Measurements from ENCODE around the gene SMARCAD1. TPM values are rescaled to one million over a fixed set of nuclear protein-coding genes. Genes with fewer than 3 reads are reported as not detected.

Gene SMARCAD1
- total RNA-seq, 3 donors from 2014 or later (not counting 1 experiment from before 2014, with no cell fraction given): 15.5 to 20.3 (median 15.9) TPM

DNA sequence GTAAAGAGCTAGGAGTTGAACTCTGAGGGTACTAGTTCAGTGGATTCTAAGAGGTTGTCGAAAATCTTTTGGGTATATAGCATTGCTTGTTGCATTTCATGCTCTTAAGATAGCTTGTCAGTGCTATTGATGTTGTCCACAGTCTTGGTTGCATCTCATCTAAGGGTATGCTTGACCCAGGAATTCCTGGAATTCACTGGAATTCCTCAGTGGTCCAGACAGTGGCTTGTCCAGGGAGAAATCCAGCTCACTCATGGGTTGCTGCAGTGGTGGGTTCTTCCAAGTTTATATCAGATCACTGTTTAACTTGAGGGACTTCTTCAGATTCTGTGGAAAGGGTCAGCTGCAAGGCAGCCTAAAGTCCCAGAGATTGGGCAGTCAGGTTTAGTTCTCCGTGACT is 29.8 kb upstream of the SMARCAD1 start:
- H3K4me1 Mint-ChIP-seq: no peaks in the 10 kb centered on the region
- H3K4me3 Mint-ChIP-seq: no peak overlapping the region
- no peaks in the 10 kb centered on the region for H3K9me3 Mint-ChIP-seq
- DNase-seq (no peak), ATAC-seq (no peak)
- H3K27ac Mint-ChIP-seq: no peak overlapping the region
- H3K4me3 ChIP-seq (ENCODE audit: low read length): no peak overlapping the region
- no peaks in the 10 kb centered on the region for H3K9me3 ChIP-seq (ENCODE audit: control insufficient read depth, insufficient read depth, low read length)
- no peaks in the 10 kb centered on the region for H3K4me1 ChIP-seq (ENCODE audit: control insufficient read depth, insufficient read depth, low read length)
- H3K27me3 Mint-ChIP-seq (ENCODE audit: low read depth in 2 of 2): peaks cover 14 to 33% of the 10 kb centered on the region in 2 donors
- H3K36me3 ChIP-seq (ENCODE audit: control insufficient read depth, insufficient read depth, low read length): no peaks in the 10 kb centered on the region
- TF ChIP-seq, protein P1, sequence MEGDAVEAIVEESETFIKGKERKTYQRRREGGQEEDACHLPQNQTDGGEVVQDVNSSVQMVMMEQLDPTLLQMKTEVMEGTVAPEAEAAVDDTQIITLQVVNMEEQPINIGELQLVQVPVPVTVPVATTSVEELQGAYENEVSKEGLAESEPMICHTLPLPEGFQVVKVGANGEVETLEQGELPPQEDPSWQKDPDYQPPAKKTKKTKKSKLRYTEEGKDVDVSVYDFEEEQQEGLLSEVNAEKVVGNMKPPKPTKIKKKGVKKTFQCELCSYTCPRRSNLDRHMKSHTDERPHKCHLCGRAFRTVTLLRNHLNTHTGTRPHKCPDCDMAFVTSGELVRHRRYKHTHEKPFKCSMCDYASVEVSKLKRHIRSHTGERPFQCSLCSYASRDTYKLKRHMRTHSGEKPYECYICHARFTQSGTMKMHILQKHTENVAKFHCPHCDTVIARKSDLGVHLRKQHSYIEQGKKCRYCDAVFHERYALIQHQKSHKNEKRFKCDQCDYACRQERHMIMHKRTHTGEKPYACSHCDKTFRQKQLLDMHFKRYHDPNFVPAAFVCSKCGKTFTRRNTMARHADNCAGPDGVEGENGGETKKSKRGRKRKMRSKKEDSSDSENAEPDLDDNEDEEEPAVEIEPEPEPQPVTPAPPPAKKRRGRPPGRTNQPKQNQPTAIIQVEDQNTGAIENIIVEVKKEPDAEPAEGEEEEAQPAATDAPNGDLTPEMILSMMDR (IDR thresholded peaks at IDR 0.05): no peak
- WGBS (ENCODE audit: insufficient coverage): 89% methylated on average over 2 of the region's 2 CpGs
- H3K27me3 ChIP-seq (ENCODE audit: control insufficient read depth, insufficient read depth, low read length): no peaks in the 10 kb centered on the region
- intact Hi-C loops (cut with micrococcal nuclease): no loop called here
- no peak overlapping the region for H3K27ac ChIP-seq (ENCODE audit: low read length)
- H3K36me3 Mint-ChIP-seq: no peaks in the 10 kb centered on the region

DNA sequence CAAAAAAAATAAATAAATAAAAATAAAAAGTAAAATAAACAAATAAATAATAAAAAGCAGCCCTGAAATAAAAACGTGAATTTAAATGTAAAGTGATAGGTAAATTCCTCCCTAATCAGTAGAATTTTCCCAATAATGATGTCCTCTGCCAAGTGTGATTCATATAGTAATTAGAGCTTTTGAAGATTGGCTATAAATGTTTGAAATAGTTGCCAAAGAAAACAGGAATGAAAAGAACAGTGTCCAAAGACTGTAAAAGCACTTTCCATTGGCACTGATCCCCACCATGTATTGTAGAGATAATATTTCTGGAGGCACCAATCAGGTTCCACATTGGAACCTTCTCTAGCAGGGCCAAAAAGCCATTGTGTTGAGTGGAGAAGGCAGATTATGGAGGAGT is 25.9 kb upstream of the SMARCAD1 start:
- Histone ChIP-seq H3K27ac (ENCODE audit: low read length) (no peak overlapping the region), H3K36me3 (ENCODE audit: control insufficient read depth, insufficient read depth, low read length) (no peaks in the 10 kb centered on the region), H3K9me3 (ENCODE audit: control insufficient read depth, insufficient read depth, low read length) (no peaks in the 10 kb centered on the region), H3K4me1 (ENCODE audit: control insufficient read depth, insufficient read depth, low read length) (no peaks in the 10 kb centered on the region), H3K4me3 (ENCODE audit: low read length) (no peak overlapping the region), H3K27me3 (ENCODE audit: control insufficient read depth, insufficient read depth, low read length) (no peaks in the 10 kb centered on the region)
- no CpG with 5 or more reads among the region's 1 CpG for WGBS (ENCODE audit: insufficient coverage)
- TF ChIP-seq, protein P1 (IDR thresholded peaks at IDR 0.05): no peak
- Mint-ChIP-seq H3K36me3 (no peaks in the 10 kb centered on the region), H3K4me3 (no peak overlapping the region), H3K27me3 (ENCODE audit: low read depth in 2 of 2) (peaks cover 12 to 19% of the 10 kb centered on the region in 2 donors), H3K4me1 (no peaks in the 10 kb centered on the region), H3K27ac (no peak overlapping the region), H3K9me3 (no peaks in the 10 kb centered on the region)
- ATAC-seq (no peak), DNase-seq (no peak)
- intact Hi-C loops (cut with micrococcal nuclease): no loop called here

DNA sequence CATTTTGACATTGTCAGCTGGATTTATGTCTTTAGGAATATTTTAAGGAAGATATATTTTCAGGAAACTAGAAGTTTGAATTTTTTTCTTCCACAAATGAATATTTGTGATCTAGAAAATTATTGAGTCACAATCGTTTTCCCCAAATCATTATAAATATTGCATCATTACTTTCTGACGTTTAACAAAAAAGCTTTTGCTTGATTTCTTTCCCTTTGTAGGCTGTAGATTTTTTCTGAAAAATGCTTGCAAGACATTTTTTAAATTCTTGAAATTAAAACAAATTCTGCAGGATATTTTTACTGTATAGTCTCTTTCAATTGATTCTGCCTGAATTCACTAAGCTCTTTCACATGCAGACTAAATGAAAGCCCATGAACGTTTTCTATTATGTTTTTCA is 4.9 kb upstream of the SMARCAD1 start:
- WGBS (ENCODE audit: insufficient coverage): no CpG with 5 or more reads among the region's 3 CpGs
- Histone ChIP-seq H3K4me1 (ENCODE audit: control insufficient read depth, insufficient read depth, low read length) (peaks cover 3% of the 10 kb centered on the region), H3K27ac (ENCODE audit: low read length) (no peak overlapping the region), H3K9me3 (ENCODE audit: control insufficient read depth, insufficient read depth, low read length) (no peaks in the 10 kb centered on the region), H3K27me3 (ENCODE audit: control insufficient read depth, insufficient read depth, low read length) (peaks cover 5% of the 10 kb centered on the region), H3K36me3 (ENCODE audit: control insufficient read depth, insufficient read depth, low read length) (no peaks in the 10 kb centered on the region), H3K4me3 (ENCODE audit: low read length) (no peak overlapping the region)
- Mint-ChIP-seq H3K27me3 (ENCODE audit: low read depth in 2 of 2) (peaks cover 11 to 13% of the 10 kb centered on the region in 2 donors), H3K27ac (no peak overlapping the region), H3K9me3 (peaks cover 0 to 3% of the 10 kb centered on the region in 2 donors), H3K4me1 (peaks cover 0 to 5% of the 10 kb centered on the region in 2 donors), H3K36me3 (no peaks in the 10 kb centered on the region), H3K4me3 (no peak overlapping the region)
- TF ChIP-seq, protein P1 (IDR thresholded peaks at IDR 0.05): no peak
- intact Hi-C loops (cut with micrococcal nuclease): no loop called here
- DNase-seq (no peak), ATAC-seq (no peak)

DNA sequence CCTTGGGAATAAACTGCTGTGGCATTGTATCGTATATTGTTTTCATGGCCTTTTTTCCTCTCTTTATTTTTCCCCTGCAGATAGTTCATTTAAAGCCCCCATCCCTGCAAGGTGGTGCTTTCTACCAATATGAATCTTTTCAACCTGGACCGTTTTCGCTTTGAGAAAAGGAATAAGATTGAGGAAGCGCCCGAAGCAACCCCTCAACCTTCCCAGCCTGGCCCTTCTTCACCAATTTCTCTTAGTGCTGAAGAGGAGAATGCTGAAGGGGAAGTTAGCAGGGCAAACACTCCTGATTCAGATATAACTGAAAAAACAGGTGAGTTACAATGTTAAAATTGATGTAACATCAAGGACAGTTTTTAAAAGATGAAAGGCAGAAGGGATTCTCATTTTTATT is 601 bp downstream of the SMARCAD1 start:
- Mint-ChIP-seq H3K27ac (peak overlapping the region; percentile 98 to 99), H3K4me1 (peaks cover 20 to 46% of the 10 kb centered on the region in 2 donors), H3K4me3 (peak overlapping the region; percentile 95), H3K9me3 (no peaks in the 10 kb centered on the region), H3K27me3 (ENCODE audit: low read depth in 2 of 2) (peaks cover 5 to 6% of the 10 kb centered on the region in 2 donors), H3K36me3 (no peaks in the 10 kb centered on the region)
- Histone ChIP-seq H3K4me1 (ENCODE audit: control insufficient read depth, insufficient read depth, low read length) (peaks cover 12% of the 10 kb centered on the region), H3K36me3 (ENCODE audit: control insufficient read depth, insufficient read depth, low read length) (peaks cover 13% of the 10 kb centered on the region), H3K9me3 (ENCODE audit: control insufficient read depth, insufficient read depth, low read length) (no peaks in the 10 kb centered on the region), H3K27me3 (ENCODE audit: control insufficient read depth, insufficient read depth, low read length) (no peaks in the 10 kb centered on the region), H3K27ac (ENCODE audit: low read length) (peak overlapping the region; percentile 84), H3K4me3 (ENCODE audit: low read length) (peak overlapping the region; percentile 64)
- no CpG with 5 or more reads among the region's 5 CpGs for WGBS (ENCODE audit: insufficient coverage)
- DNase-seq: no peak
- intact Hi-C loops (cut with micrococcal nuclease): loop anchor here (5.0 kb wide), 1 partner anchor 244 kb away; the partner anchor contains the start of gene PDLIM5
- TF ChIP-seq, protein P1 (IDR thresholded peaks at IDR 0.05): no peak
- ATAC-seq: no peak
